H9 (cell line): Measurements from ENCODE around the gene PHF1. TPM values are rescaled to one million over a fixed set of nuclear protein-coding genes. Genes with fewer than 3 reads are reported as not detected.

ENCODE experiments used
- DNase-seq: peaks from one replicate; pipeline ENCODE4 v3.0.0-alpha.2; 2017
- H2AFZ ChIP-seq: one replicate; pipeline ENCODE4 v1.6.1; 2013; ENCODE audit warnings: mild to moderate bottlenecking, low read length, control low read depth, moderate library complexity
- H2AK5ac ChIP-seq: 2 replicates; pipeline ENCODE4 v1.6.1; 2013; ENCODE audit warnings: low read length, control low read depth, mixed read lengths; ENCODE audit not compliant: insufficient read length
- H2BK120ac ChIP-seq: one replicate; pipeline ENCODE4 v1.6.1; 2013; ENCODE audit warnings: low read depth, mild to moderate bottlenecking, low read length, control low read depth, inconsistent platforms; ENCODE audit not compliant: poor library complexity, severe bottlenecking
- H2BK12ac ChIP-seq: 2 replicates; pipeline ENCODE4 v1.6.1; 2013; ENCODE audit warnings: low read length, control low read depth, mixed read lengths, low read depth; ENCODE audit not compliant: insufficient read length
- H2BK15ac ChIP-seq: 2 replicates; pipeline ENCODE4 v1.6.1; 2013; ENCODE audit warnings: low read depth, low read length, control low read depth
- H2BK20ac ChIP-seq: one replicate; pipeline ENCODE4 v1.6.1; 2013; ENCODE audit warnings: low read depth, mild to moderate bottlenecking, low read length, control low read depth, inconsistent platforms; ENCODE audit not compliant: poor library complexity, severe bottlenecking
- H2BK5ac ChIP-seq: 2 replicates; pipeline ENCODE4 v1.6.1; 2013; ENCODE audit warnings: low read length, control low read depth, mixed read lengths; ENCODE audit not compliant: insufficient read length
- H3K14ac ChIP-seq: 2 replicates; pipeline ENCODE4 v1.6.1; 2013; ENCODE audit warnings: low read length, control low read depth; ENCODE audit not compliant: insufficient read depth
- H3K18ac ChIP-seq: 2 replicates; pipeline ENCODE4 v1.6.1; 2013; ENCODE audit warnings: low read depth, mild to moderate bottlenecking, mixed read lengths, low read length, control low read depth; ENCODE audit not compliant: insufficient read length
- H3K23ac ChIP-seq: 2 replicates; pipeline ENCODE4 v1.6.1; 2013; ENCODE audit warnings: low read length, control low read depth, mixed read lengths, low read depth; ENCODE audit not compliant: insufficient read length
- H3K23me2 ChIP-seq: 2 replicates; pipeline ENCODE4 v1.6.1; 2013; ENCODE audit warnings: low read depth, mild to moderate bottlenecking, mixed read lengths, low read length, control low read depth; ENCODE audit not compliant: insufficient read length, poor library complexity, severe bottlenecking
- H3K27ac ChIP-seq: 2 replicates; pipeline ENCODE4 v1.5.1; 2013; ENCODE audit warnings: low read length, control low read depth, mixed read lengths, low read depth; ENCODE audit not compliant: insufficient read length
- H3K27me3 ChIP-seq: 2 replicates; pipeline ENCODE4 v1.6.1; 2013; ENCODE audit warnings: low read length, control low read depth, inconsistent platforms; ENCODE audit not compliant: insufficient read depth
- H3K4ac ChIP-seq: 2 replicates; pipeline ENCODE4 v1.6.1; 2013; ENCODE audit warnings: low read depth, mild to moderate bottlenecking, control low read depth, inconsistent platforms, low read length, moderate library complexity
- H3K4me1 ChIP-seq: 2 replicates; pipeline ENCODE4 v1.6.1; 2013; ENCODE audit warnings: low read length, control low read depth, inconsistent platforms; ENCODE audit not compliant: insufficient read depth
- H3K4me2 ChIP-seq: 2 replicates; pipeline ENCODE4 v1.6.1; 2013; ENCODE audit warnings: low read length, control low read depth, mixed read lengths; ENCODE audit not compliant: insufficient read length, insufficient read depth
- H3K56ac ChIP-seq: 2 replicates; pipeline ENCODE4 v1.6.1; 2013; ENCODE audit warnings: low read depth, mild to moderate bottlenecking, mixed read lengths, low read length, control low read depth; ENCODE audit not compliant: insufficient read length
- H3K79me1 ChIP-seq: 2 replicates; pipeline ENCODE4 v1.6.1; 2013; ENCODE audit warnings: low read depth, mild to moderate bottlenecking, moderate library complexity, low read length, control low read depth, inconsistent platforms; ENCODE audit not compliant: insufficient read depth, poor library complexity, severe bottlenecking
- H3K79me2 ChIP-seq: 2 replicates; pipeline ENCODE4 v1.6.1; 2013; ENCODE audit warnings: low read length, control low read depth, inconsistent platforms; ENCODE audit not compliant: insufficient read depth
- H3K9ac ChIP-seq: 2 replicates; pipeline ENCODE4 v1.6.1; 2013; ENCODE audit warnings: low read length, control low read depth, mixed read lengths; ENCODE audit not compliant: insufficient read length; ENCODE audit errors: extremely low read depth
- H3K9me3 ChIP-seq: one replicate; pipeline ENCODE4 v1.6.1; 2013; ENCODE audit warnings: low read depth, low read length, inconsistent platforms; ENCODE audit not compliant: control insufficient read depth
- H3T11ph ChIP-seq: one replicate; pipeline ENCODE4 v1.6.1; 2013; ENCODE audit warnings: mild to moderate bottlenecking, low read length, control low read depth, inconsistent platforms
- H4K20me1 ChIP-seq: one replicate; pipeline ENCODE4 v1.6.1; 2013; ENCODE audit not compliant: control insufficient read depth, insufficient read length, insufficient read depth
- H4K5ac ChIP-seq: 2 replicates; pipeline ENCODE4 v1.6.1; 2013; ENCODE audit warnings: low read depth, mild to moderate bottlenecking, mixed read lengths, low read length, control low read depth; ENCODE audit not compliant: insufficient read length
- H4K8ac ChIP-seq: replicated peaks from 2 replicates; pipeline ENCODE4 v1.6.1; 2013; ENCODE audit warnings: low read length, control low read depth, mixed read lengths, low read depth; ENCODE audit not compliant: insufficient read length
- H4K91ac ChIP-seq: 2 replicates; pipeline ENCODE4 v1.6.1; 2013; ENCODE audit warnings: low read depth, mild to moderate bottlenecking, moderate library complexity, mixed read lengths, low read length, control low read depth; ENCODE audit not compliant: insufficient read length
- H3K27ac Mint-ChIP-seq, 3 experiments: 2 replicates in 2 of 3; 3 replicates in 1 of 3; pipeline ENCODE4 v1.8.0; 2020 to 2021; ENCODE audit warnings: mixed read lengths in 3 of 3, mild to moderate bottlenecking in 1 of 3, moderate library complexity in 1 of 3
- H3K27me3 Mint-ChIP-seq: 2 replicates; pipeline ENCODE4 v1.8.0; 2021; ENCODE audit warnings: low read depth, mild to moderate bottlenecking, moderate library complexity, mixed read lengths
- H3K36me3 Mint-ChIP-seq, 3 experiments: 2 replicates in 2 of 3; 3 replicates in 1 of 3; pipeline ENCODE4 v1.8.0; 2020 to 2021; ENCODE audit warnings: low read depth in 3 of 3, mixed read lengths in 3 of 3; ENCODE audit not compliant: insufficient read depth in 1 of 3
- H3K4me1 Mint-ChIP-seq, 2 experiments: 2 replicates each; pipeline ENCODE4 v1.8.0; 2020; ENCODE audit warnings: mixed read lengths in 2 of 2
- H3K4me3 Mint-ChIP-seq, 2 experiments: 2 replicates in 1 of 2; 3 replicates in 1 of 2; pipeline ENCODE4 v1.8.0; 2020 to 2021; ENCODE audit warnings: mild to moderate bottlenecking in 2 of 2, mixed read lengths in 2 of 2, moderate library complexity in 1 of 2
- H3K9me3 Mint-ChIP-seq, 2 experiments: 2 replicates in 1 of 2; 3 replicates in 1 of 2; pipeline ENCODE4 v1.8.0; 2020; ENCODE audit warnings: mild to moderate bottlenecking in 2 of 2, mixed read lengths in 2 of 2, moderate library complexity in 1 of 2
- CTCF ChIP-seq: fragments of 200-600 bp; sonication (generic); conservative IDR thresholded peaks from 3 replicates; pipeline ENCODE4 v1.8.0; 2021; ENCODE audit warnings: antibody characterized with exemption, mild to moderate bottlenecking
- WGBS: extraction: QIAGEN DNeasy Blood & Tissue Kit; methylation state at CpG from one replicate; pipeline ENCODE4 v1.1.7; 2013; ENCODE audit warnings: missing lambda C conversion rate, low lambda C conversion rate, mixed read lengths; ENCODE audit not compliant: insufficient read length; ENCODE audit errors: extremely low coverage; 5-methylcytosine and 5-hydroxymethylcytosine counted together
- total RNA-seq: library from RNA; stranded (reverse); gene quantifications from 2 replicates; pipeline ENCODE4 v1.2.1, GENCODE V29; 2021

PHF1 gene
- total RNA-seq, 1 experiment from 2014 or later: 56.8 TPM

GRCh38 chr6:33433544-33434191, 22.9 kb downstream of the PHF1 start:
- H3K27ac ChIP-seq: no peak overlapping the region
- Mint-ChIP-seq H3K4me1 (peaks cover 50 to 60% of the 10 kb centered on the region in 2 experiments), H3K4me3 (peak overlapping the region; percentile 75 to 81), H3K27me3 (no peaks in the 10 kb centered on the region; the same call in 1 of the 2 replicates), H3K27ac (peak overlapping the region; percentile 94 to 97 (median 96)), H3K9me3 (no peaks in the 10 kb centered on the region), H3K36me3 (peaks cover 38 to 50% (median 45%) of the 10 kb centered on the region in 3 experiments)
- H2AK5ac ChIP-seq: no peak overlapping the region
- H3K56ac ChIP-seq: no peak overlapping the region
- peak; percentile 48 for DNase-seq
- H3K14ac ChIP-seq: no peak overlapping the region
- H2BK120ac ChIP-seq: peak overlapping the region; percentile 56
- no peak overlapping the region for H2AFZ ChIP-seq
- peaks cover 12% of the 10 kb centered on the region; the same call in 1 of the 2 replicates for H3K79me2 ChIP-seq
- WGBS: no CpG with 5 or more reads among the region's 17 CpGs
- no peak overlapping the region for H3T11ph ChIP-seq
- no peak overlapping the region for H3K4ac ChIP-seq
- peaks cover 14% of the 10 kb centered on the region; the same call in 1 of the 2 replicates for H3K4me1 ChIP-seq
- no peak overlapping the region for H3K23ac ChIP-seq
- no peak overlapping the region for H4K8ac ChIP-seq
- no peak overlapping the region for H3K9ac ChIP-seq
- H4K5ac ChIP-seq: no peak overlapping the region
- H3K27me3 ChIP-seq: no peaks in the 10 kb centered on the region
- no peaks in the 10 kb centered on the region for H3K9me3 ChIP-seq
- no peak overlapping the region for H2BK5ac ChIP-seq
- no peak overlapping the region for H4K91ac ChIP-seq
- peaks cover 5% of the 10 kb centered on the region for H3K79me1 ChIP-seq
- H3K23me2 ChIP-seq: peaks cover 23% of the 10 kb centered on the region
- H2BK12ac ChIP-seq: no peak overlapping the region
- H2BK20ac ChIP-seq: no peak overlapping the region
- TF ChIP-seq CTCF: no peak
- H3K4me2 ChIP-seq: peak overlapping the region; percentile 88
- no peaks in the 10 kb centered on the region for H4K20me1 ChIP-seq
- no peak overlapping the region for H3K18ac ChIP-seq
- no peak overlapping the region for H2BK15ac ChIP-seq
